Measurements from ENCODE around the gene SLC39A1.
A peak's percentile ranks its signal among the peaks of the same experiment; 100 is the strongest.

DNA sequence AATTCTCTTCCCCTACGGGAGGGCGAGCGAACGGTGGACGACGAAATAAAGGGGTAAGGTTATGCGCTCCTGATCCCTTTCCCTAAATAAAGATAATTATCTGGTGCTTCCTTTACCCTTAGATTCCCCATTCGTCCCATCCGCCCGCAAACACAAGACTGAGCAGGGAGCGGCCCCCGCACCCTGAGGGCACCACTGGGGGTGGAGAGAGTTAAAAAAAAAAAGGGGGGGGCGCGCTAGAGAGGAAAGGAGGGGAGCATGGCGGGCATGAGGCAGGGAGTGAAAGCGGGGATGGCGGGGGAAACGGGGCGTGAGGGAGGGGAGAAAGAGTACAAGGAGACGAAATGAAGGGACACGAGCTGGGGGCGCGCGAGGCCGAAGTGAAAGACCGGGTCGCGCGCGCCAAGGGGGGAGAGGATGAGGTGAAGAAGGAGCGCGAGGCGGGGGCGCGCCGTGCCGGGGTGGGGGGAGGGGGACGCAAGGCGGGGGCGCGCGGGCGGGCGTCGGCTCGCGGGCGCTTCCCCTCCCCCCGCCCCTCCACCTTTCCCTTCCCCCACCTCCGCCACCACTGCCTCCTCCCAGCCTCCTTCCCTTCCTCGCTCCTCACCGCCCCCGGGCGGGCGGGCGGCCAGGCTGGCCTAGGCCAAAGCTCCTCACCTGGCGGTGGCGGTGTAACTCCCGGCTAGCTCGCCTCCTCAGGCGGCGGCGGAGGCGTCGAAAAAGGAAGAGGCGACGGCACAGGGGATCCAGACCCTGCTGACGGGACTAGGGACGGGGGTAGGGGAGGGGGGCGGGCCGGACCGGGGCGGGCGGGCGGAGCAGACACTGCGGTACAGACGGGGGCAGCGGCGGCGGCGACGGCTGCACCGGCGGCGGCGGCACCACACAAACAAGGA lies 41.0 kb downstream of the SLC39A1 start:
- TF ChIP-seq, protein P1, sequence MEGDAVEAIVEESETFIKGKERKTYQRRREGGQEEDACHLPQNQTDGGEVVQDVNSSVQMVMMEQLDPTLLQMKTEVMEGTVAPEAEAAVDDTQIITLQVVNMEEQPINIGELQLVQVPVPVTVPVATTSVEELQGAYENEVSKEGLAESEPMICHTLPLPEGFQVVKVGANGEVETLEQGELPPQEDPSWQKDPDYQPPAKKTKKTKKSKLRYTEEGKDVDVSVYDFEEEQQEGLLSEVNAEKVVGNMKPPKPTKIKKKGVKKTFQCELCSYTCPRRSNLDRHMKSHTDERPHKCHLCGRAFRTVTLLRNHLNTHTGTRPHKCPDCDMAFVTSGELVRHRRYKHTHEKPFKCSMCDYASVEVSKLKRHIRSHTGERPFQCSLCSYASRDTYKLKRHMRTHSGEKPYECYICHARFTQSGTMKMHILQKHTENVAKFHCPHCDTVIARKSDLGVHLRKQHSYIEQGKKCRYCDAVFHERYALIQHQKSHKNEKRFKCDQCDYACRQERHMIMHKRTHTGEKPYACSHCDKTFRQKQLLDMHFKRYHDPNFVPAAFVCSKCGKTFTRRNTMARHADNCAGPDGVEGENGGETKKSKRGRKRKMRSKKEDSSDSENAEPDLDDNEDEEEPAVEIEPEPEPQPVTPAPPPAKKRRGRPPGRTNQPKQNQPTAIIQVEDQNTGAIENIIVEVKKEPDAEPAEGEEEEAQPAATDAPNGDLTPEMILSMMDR (IDR thresholded peaks at IDR 0.05) = peak in 1 of 6 experiments; percentile 13
- TF ChIP-seq POLR2A (IDR thresholded peaks at IDR 0.05) = no peak
